Measurements from ENCODE around the gene MANF. TPM values are rescaled to one million over a fixed set of nuclear protein-coding genes. Genes with fewer than 3 reads are reported as not detected.
A peak's percentile ranks its signal among the peaks of the same experiment; 100 is the strongest.

MANF gene
- total and polyA plus RNA-seq, 2 experiments from 2014 or later, result 48.7 to 92.7 TPM

DNA sequence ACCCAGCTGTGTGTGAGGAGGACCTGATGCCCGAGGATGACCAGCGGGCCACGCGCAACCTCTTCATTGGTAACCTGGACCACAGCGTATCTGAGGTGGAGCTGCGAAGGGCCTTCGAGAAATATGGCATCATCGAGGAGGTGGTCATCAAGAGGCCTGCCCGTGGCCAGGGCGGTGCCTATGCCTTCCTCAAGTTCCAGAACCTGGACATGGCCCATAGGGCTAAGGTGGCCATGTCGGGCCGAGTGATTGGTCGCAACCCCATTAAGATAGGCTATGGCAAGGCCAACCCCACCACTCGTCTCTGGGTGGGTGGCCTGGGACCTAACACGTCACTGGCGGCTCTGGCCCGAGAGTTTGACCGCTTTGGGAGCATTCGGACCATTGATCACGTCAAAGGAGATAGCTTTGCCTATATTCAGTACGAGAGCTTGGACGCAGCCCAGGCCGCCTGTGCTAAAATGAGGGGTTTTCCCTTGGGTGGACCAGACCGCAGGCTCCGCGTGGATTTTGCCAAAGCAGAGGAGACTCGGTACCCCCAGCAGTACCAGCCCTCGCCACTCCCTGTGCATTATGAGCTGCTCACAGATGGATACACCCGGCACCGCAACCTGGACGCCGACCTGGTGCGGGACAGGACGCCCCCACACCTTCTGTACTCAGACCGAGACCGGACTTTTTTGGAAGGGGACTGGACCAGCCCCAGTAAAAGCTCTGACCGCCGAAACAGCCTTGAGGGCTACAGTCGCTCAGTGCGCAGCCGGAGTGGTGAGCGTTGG, 7.5 kb downstream of the MANF start:
- peaks cover 38% of the 10 kb centered on the region for H3F3A ChIP-seq (replicated peaks; ENCODE audit: low read depth)
- H3K9me3 Mint-ChIP-seq, result peaks cover 20% of the 10 kb centered on the region; the same call in 2 of the 3 replicates
- H3K27ac ChIP-seq (ENCODE audit: low read depth), result no peak overlapping the region
- H2AFZ ChIP-seq, result no peak overlapping the region
- peaks cover 20% of the 10 kb centered on the region for H3K4me1 ChIP-seq (ENCODE audit: insufficient read depth)
- peaks cover 52% of the 10 kb centered on the region for H3K79me2 ChIP-seq (replicated peaks; ENCODE audit: insufficient read depth)
- peaks cover 18% of the 10 kb centered on the region for H3K27me3 Mint-ChIP-seq (ENCODE audit: insufficient read depth, low read depth, poor library complexity)
- H3K4me3 ChIP-seq, result peak overlapping the region; percentile 82
- TF ChIP-seq EZH2 (IDR thresholded peaks at IDR 0.05; ENCODE audit: low read depth, unreplicated experiment) (no peak), ZNF331 (CRISPR knock-in tag; IDR thresholded peaks at IDR 0.05; ENCODE audit: low read depth) (no peak), NANOG (IDR thresholded peaks at IDR 0.05; ENCODE audit: borderline replicate concordance) (no peak), EZH2phosphoT487 (IDR thresholded peaks at IDR 0.05; ENCODE audit: unreplicated experiment) (no peak), POLR2AphosphoS5 (IDR thresholded peaks at IDR 0.05; ENCODE audit: low read depth) (no peak), STAT1 (IDR thresholded peaks at IDR 0.05; ENCODE audit: unreplicated experiment) (no peak), CREB1 (CRISPR knock-in tag; IDR thresholded peaks at IDR 0.05; ENCODE audit: low read depth) (no peak), JUNB (IDR thresholded peaks at IDR 0.05; ENCODE audit: unreplicated experiment) (no peak), ZNF114 (CRISPR knock-in tag; IDR thresholded peaks at IDR 0.05) (no peak)
- TF ChIP-seq, protein P1, sequence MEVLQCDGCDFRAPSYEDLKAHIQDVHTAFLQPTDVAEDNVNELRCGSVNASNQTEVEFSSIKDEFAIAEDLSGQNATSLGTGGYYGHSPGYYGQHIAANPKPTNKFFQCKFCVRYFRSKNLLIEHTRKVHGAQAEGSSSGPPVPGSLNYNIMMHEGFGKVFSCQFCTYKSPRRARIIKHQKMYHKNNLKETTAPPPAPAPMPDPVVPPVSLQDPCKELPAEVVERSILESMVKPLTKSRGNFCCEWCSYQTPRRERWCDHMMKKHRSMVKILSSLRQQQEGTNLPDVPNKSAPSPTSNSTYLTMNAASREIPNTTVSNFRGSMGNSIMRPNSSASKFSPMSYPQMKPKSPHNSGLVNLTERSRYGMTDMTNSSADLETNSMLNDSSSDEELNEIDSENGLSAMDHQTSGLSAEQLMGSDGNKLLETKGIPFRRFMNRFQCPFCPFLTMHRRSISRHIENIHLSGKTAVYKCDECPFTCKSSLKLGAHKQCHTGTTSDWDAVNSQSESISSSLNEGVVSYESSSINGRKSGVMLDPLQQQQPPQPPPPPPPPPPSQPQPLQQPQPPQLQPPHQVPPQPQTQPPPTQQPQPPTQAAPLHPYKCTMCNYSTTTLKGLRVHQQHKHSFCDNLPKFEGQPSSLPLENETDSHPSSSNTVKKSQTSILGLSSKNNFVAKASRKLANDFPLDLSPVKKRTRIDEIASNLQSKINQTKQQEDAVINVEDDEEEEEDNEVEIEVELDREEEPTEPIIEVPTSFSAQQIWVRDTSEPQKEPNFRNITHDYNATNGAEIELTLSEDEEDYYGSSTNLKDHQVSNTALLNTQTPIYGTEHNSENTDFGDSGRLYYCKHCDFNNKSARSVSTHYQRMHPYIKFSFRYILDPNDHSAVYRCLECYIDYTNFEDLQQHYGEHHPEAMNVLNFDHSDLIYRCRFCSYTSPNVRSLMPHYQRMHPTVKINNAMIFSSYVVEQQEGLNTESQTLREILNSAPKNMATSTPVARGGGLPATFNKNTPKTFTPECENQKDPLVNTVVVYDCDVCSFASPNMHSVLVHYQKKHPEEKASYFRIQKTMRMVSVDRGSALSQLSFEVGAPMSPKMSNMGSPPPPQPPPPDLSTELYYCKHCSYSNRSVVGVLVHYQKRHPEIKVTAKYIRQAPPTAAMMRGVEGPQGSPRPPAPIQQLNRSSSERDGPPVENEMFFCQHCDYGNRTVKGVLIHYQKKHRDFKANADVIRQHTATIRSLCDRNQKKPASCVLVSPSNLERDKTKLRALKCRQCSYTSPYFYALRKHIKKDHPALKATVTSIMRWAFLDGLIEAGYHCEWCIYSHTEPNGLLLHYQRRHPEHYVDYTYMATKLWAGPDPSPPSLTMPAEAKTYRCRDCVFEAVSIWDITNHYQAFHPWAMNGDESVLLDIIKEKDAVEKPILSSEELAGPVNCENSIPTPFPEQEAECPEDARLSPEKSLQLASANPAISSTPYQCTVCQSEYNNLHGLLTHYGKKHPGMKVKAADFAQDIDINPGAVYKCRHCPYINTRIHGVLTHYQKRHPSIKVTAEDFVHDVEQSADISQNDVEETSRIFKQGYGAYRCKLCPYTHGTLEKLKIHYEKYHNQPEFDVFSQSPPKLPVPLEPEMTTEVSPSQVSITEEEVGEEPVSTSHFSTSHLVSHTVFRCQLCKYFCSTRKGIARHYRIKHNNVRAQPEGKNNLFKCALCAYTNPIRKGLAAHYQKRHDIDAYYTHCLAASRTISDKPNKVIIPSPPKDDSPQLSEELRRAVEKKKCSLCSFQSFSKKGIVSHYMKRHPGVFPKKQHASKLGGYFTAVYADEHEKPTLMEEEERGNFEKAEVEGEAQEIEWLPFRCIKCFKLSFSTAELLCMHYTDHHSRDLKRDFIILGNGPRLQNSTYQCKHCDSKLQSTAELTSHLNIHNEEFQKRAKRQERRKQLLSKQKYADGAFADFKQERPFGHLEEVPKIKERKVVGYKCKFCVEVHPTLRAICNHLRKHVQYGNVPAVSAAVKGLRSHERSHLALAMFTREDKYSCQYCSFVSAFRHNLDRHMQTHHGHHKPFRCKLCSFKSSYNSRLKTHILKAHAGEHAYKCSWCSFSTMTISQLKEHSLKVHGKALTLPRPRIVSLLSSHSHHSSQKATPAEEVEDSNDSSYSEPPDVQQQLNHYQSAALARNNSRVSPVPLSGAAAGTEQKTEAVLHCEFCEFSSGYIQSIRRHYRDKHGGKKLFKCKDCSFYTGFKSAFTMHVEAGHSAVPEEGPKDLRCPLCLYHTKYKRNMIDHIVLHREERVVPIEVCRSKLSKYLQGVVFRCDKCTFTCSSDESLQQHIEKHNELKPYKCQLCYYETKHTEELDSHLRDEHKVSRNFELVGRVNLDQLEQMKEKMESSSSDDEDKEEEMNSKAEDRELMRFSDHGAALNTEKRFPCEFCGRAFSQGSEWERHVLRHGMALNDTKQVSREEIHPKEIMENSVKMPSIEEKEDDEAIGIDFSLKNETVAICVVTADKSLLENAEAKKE (CRISPR knock-in tag; IDR thresholded peaks at IDR 0.05), result no peak
- TF ChIP-seq, protein P2, sequence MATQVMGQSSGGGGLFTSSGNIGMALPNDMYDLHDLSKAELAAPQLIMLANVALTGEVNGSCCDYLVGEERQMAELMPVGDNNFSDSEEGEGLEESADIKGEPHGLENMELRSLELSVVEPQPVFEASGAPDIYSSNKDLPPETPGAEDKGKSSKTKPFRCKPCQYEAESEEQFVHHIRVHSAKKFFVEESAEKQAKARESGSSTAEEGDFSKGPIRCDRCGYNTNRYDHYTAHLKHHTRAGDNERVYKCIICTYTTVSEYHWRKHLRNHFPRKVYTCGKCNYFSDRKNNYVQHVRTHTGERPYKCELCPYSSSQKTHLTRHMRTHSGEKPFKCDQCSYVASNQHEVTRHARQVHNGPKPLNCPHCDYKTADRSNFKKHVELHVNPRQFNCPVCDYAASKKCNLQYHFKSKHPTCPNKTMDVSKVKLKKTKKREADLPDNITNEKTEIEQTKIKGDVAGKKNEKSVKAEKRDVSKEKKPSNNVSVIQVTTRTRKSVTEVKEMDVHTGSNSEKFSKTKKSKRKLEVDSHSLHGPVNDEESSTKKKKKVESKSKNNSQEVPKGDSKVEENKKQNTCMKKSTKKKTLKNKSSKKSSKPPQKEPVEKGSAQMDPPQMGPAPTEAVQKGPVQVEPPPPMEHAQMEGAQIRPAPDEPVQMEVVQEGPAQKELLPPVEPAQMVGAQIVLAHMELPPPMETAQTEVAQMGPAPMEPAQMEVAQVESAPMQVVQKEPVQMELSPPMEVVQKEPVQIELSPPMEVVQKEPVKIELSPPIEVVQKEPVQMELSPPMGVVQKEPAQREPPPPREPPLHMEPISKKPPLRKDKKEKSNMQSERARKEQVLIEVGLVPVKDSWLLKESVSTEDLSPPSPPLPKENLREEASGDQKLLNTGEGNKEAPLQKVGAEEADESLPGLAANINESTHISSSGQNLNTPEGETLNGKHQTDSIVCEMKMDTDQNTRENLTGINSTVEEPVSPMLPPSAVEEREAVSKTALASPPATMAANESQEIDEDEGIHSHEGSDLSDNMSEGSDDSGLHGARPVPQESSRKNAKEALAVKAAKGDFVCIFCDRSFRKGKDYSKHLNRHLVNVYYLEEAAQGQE (IDR thresholded peaks at IDR 0.05; ENCODE audit: unreplicated experiment), result no peak
- TF ChIP-seq, protein P3, sequence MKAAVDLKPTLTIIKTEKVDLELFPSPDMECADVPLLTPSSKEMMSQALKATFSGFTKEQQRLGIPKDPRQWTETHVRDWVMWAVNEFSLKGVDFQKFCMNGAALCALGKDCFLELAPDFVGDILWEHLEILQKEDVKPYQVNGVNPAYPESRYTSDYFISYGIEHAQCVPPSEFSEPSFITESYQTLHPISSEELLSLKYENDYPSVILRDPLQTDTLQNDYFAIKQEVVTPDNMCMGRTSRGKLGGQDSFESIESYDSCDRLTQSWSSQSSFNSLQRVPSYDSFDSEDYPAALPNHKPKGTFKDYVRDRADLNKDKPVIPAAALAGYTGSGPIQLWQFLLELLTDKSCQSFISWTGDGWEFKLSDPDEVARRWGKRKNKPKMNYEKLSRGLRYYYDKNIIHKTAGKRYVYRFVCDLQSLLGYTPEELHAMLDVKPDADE (IDR thresholded peaks at IDR 0.05), result no peak
- TF ChIP-seq, protein P4, sequence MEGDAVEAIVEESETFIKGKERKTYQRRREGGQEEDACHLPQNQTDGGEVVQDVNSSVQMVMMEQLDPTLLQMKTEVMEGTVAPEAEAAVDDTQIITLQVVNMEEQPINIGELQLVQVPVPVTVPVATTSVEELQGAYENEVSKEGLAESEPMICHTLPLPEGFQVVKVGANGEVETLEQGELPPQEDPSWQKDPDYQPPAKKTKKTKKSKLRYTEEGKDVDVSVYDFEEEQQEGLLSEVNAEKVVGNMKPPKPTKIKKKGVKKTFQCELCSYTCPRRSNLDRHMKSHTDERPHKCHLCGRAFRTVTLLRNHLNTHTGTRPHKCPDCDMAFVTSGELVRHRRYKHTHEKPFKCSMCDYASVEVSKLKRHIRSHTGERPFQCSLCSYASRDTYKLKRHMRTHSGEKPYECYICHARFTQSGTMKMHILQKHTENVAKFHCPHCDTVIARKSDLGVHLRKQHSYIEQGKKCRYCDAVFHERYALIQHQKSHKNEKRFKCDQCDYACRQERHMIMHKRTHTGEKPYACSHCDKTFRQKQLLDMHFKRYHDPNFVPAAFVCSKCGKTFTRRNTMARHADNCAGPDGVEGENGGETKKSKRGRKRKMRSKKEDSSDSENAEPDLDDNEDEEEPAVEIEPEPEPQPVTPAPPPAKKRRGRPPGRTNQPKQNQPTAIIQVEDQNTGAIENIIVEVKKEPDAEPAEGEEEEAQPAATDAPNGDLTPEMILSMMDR (conservative IDR thresholded peaks at IDR 0.05; ENCODE audit: low read depth in 2 of 2), result no peak
- H3K27me3 ChIP-seq (ENCODE audit: insufficient read depth), result no peaks in the 10 kb centered on the region
- DNase-seq (ENCODE audit: low spot score) (no peak), ATAC-seq (no peak; the same call in 2 of the 3 replicates)
- H3K36me3 ChIP-seq (ENCODE audit: insufficient read depth), result peaks cover 33% of the 10 kb centered on the region
- H3K9me2 ChIP-seq (ENCODE audit: insufficient read depth), result no peaks in the 10 kb centered on the region
- H3K4me2 ChIP-seq, result peak overlapping the region; percentile 91
- H3K27ac Mint-ChIP-seq, result no peak overlapping the region; the same call in 1 of the 2 replicates
- H3K4me3 Mint-ChIP-seq, result peak overlapping the region; percentile 85
- peaks cover 36% of the 10 kb centered on the region for H4K20me1 ChIP-seq (replicated peaks; ENCODE audit: insufficient read depth)
- peaks cover 88% of the 10 kb centered on the region for H3K36me3 Mint-ChIP-seq (ENCODE audit: low read depth)
- peaks cover 48% of the 10 kb centered on the region for H3K4me1 Mint-ChIP-seq

All from GM23338 (cell line).